ENCODE data around the gene CLSTN2.

The CLSTN2 gene

GRCh38 chr3:140152851-140153639, 218.1 kb downstream of the CLSTN2 start:
- POLR2A ChIA-PET = no interaction called here
- Histone ChIP-seq H3K9me3 (ENCODE audit: control insufficient read depth, insufficient read depth, low read depth, low read length) (no peaks in the 10 kb centered on the region), H3K4me3 (ENCODE audit: low read depth, low read length) (no peak overlapping the region), H3K27ac (ENCODE audit: extremely low read depth, low read depth, low read length) (no peak overlapping the region), H3K36me3 (ENCODE audit: control insufficient read depth in 2 of 2, insufficient read depth in 1 of 2, low read length in 2 of 2) (no peaks in the 10 kb centered on the region), H3K4me1 (ENCODE audit: control insufficient read depth, insufficient read depth, low read length) (no peaks in the 10 kb centered on the region)
- CTCF ChIA-PET = interaction anchor here (0.6 to 0.7 kb wide), 2 partner anchors 17 to 47 kb away, joined by 3 read pairs; no protein-coding TSS in a partner anchor
- TF ChIP-seq ZNF133 (tag by site-specific recombination; IDR thresholded peaks at IDR 0.05) = no peak
- TF ChIP-seq ELK4 (IDR thresholded peaks at IDR 0.05; ENCODE audit: borderline replicate concordance, low read depth, low read length) = no peak
- no peak for TF ChIP-seq KLF1 (tag by site-specific recombination; IDR thresholded peaks at IDR 0.05)
- no peak for TF ChIP-seq TCF7L2 (IDR thresholded peaks at IDR 0.05; ENCODE audit: borderline replicate concordance, low read depth, low read length)
- TF ChIP-seq ZNF266 (tag by site-specific recombination; IDR thresholded peaks at IDR 0.05; ENCODE audit: low read depth) = no peak
- TF ChIP-seq ZXDB (tag by site-specific recombination; IDR thresholded peaks at IDR 0.05) = no peak
- no peak for TF ChIP-seq MEIS1 (CRISPR knock-in tag; IDR thresholded peaks at IDR 0.05; ENCODE audit: borderline replicate concordance)
- no peak for TF ChIP-seq ZNF155 (tag by site-specific recombination; IDR thresholded peaks at IDR 0.05)
- no peak for TF ChIP-seq ZNF121 (tag by site-specific recombination; IDR thresholded peaks at IDR 0.05)
- no peak for TF ChIP-seq PATZ1 (tag by site-specific recombination; IDR thresholded peaks at IDR 0.05)
- TF ChIP-seq ZNF560 (tag by site-specific recombination; IDR thresholded peaks at IDR 0.05; ENCODE audit: borderline replicate concordance) = no peak
- no peak for TF ChIP-seq ZNF544 (tag by site-specific recombination; IDR thresholded peaks at IDR 0.05)

- no peaks in the 10 kb centered on the region for H3K9me3 ChIP-seq (ENCODE audit: control insufficient read depth, insufficient read depth, low read depth, low read length)
- H3K36me3 ChIP-seq (ENCODE audit: control insufficient read depth in 2 of 2, insufficient read depth in 1 of 2, low read length in 2 of 2) = no peaks in the 10 kb centered on the region
- ChIA-PET CTCF (interaction anchor here (0.6 kb wide), 2 partner anchors 48 to 592 kb away, joined by 3 read pairs; no protein-coding TSS in a partner anchor), POLR2A (no interaction called here)
- H3K4me1 ChIP-seq (ENCODE audit: control insufficient read depth, insufficient read depth, low read length) = no peaks in the 10 kb centered on the region
- no peak overlapping the region for H3K4me3 ChIP-seq (ENCODE audit: low read depth, low read length)
- no peak overlapping the region for H3K27ac ChIP-seq (ENCODE audit: extremely low read depth, low read depth, low read length)
- TF ChIP-seq ZNF561 (tag by site-specific recombination; IDR thresholded peaks at IDR 0.05; ENCODE audit: borderline replicate concordance) (no peak), ZNF146 (tag by site-specific recombination; IDR thresholded peaks at IDR 0.05) (no peak), BCL6B (tag by site-specific recombination; IDR thresholded peaks at IDR 0.05) (no peak), ZBTB17 (tag by site-specific recombination; IDR thresholded peaks at IDR 0.05) (no peak), ZSCAN16 (tag by site-specific recombination; IDR thresholded peaks at IDR 0.05) (no peak), ZNF138 (tag by site-specific recombination; IDR thresholded peaks at IDR 0.05; ENCODE audit: borderline replicate concordance) (no peak), KLF9 (tag by site-specific recombination; IDR thresholded peaks at IDR 0.05; ENCODE audit: low read depth) (no peak), SCRT2 (tag by site-specific recombination; IDR thresholded peaks at IDR 0.05) (no peak), ZNF2 (tag by site-specific recombination; IDR thresholded peaks at IDR 0.05) (no peak)
- TF ChIP-seq, protein P1, sequence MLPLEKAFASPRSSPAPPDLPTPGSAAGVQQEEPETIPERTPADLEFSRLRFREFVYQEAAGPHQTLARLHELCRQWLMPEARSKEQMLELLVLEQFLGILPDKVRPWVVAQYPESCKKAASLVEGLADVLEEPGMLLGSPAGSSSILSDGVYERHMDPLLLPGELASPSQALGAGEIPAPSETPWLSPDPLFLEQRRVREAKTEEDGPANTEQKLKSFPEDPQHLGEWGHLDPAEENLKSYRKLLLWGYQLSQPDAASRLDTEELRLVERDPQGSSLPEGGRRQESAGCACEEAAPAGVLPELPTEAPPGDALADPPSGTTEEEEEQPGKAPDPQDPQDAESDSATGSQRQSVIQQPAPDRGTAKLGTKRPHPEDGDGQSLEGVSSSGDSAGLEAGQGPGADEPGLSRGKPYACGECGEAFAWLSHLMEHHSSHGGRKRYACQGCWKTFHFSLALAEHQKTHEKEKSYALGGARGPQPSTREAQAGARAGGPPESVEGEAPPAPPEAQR (tag by site-specific recombination; IDR thresholded peaks at IDR 0.05) = no peak
- TF ChIP-seq, protein P2, sequence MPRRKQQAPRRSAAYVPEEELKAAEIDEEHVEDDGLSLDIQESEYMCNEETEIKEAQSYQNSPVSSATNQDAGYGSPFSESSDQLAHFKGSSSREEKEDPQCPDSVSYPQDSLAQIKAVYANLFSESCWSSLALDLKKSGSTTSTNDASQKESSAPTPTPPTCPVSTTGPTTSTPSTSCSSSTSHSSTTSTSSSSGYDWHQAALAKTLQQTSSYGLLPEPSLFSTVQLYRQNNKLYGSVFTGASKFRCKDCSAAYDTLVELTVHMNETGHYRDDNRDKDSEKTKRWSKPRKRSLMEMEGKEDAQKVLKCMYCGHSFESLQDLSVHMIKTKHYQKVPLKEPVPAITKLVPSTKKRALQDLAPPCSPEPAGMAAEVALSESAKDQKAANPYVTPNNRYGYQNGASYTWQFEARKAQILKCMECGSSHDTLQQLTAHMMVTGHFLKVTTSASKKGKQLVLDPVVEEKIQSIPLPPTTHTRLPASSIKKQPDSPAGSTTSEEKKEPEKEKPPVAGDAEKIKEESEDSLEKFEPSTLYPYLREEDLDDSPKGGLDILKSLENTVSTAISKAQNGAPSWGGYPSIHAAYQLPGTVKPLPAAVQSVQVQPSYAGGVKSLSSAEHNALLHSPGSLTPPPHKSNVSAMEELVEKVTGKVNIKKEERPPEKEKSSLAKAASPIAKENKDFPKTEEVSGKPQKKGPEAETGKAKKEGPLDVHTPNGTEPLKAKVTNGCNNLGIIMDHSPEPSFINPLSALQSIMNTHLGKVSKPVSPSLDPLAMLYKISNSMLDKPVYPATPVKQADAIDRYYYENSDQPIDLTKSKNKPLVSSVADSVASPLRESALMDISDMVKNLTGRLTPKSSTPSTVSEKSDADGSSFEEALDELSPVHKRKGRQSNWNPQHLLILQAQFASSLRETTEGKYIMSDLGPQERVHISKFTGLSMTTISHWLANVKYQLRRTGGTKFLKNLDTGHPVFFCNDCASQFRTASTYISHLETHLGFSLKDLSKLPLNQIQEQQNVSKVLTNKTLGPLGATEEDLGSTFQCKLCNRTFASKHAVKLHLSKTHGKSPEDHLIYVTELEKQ (tag by site-specific recombination; IDR thresholded peaks at IDR 0.05; ENCODE audit: borderline replicate concordance) = no peak
- TF ChIP-seq, protein P3, sequence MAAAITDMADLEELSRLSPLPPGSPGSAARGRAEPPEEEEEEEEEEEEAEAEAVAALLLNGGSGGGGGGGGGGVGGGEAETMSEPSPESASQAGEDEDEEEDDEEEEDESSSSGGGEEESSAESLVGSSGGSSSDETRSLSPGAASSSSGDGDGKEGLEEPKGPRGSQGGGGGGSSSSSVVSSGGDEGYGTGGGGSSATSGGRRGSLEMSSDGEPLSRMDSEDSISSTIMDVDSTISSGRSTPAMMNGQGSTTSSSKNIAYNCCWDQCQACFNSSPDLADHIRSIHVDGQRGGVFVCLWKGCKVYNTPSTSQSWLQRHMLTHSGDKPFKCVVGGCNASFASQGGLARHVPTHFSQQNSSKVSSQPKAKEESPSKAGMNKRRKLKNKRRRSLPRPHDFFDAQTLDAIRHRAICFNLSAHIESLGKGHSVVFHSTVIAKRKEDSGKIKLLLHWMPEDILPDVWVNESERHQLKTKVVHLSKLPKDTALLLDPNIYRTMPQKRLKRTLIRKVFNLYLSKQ (tag by site-specific recombination; IDR thresholded peaks at IDR 0.05; ENCODE audit: borderline replicate concordance) = no peak
These were observed 218.8 kb downstream of the CLSTN2 start for GRCh38 chr3:140153736-140154135.

All from HEK293 (cell line).